CD14-positive monocyte (primary cell): ENCODE data around the gene MARCHF9. TPM values are rescaled to one million over a fixed set of nuclear protein-coding genes. Genes with fewer than 3 reads are reported as not detected.

Experiments
- DNase-seq, 3 donors: peaks; one replicate each; pipeline ENCODE4 v3.0.0-alpha.2; 2011 to 2022
- H2AFZ ChIP-seq: 2 replicates; pipeline ENCODE4 v1.6.0; 2012; ENCODE audit warnings: mild to moderate bottlenecking, low read depth, low read length, inconsistent platforms; ENCODE audit not compliant: insufficient read depth, poor library complexity, severe bottlenecking
- H3K27ac ChIP-seq, 2 donors: 1 replicate in 1 of 2; 2 replicates in 1 of 2; pipeline ENCODE4 v1.5.1; 2012 to 2013; ENCODE audit warnings: low read length in 2 of 2, control low read depth in 1 of 2, inconsistent platforms in 1 of 2, low read depth in 1 of 2, mild to moderate bottlenecking in 1 of 2
- H3K27me3 ChIP-seq, 2 donors: one replicate each; pipeline versions ENCODE4 v1.6.0 to v1.6.1; 2011 to 2013; ENCODE audit warnings: low read length in 2 of 2; ENCODE audit not compliant: control insufficient read depth in 2 of 2, insufficient read depth in 2 of 2
- H3K36me3 ChIP-seq, 2 donors: replicated peaks in 1 of 2; 1 replicate in 1 of 2; 2 replicates in 1 of 2; pipeline versions ENCODE4 v1.5.1 to v1.6.1; 2012 to 2013; ENCODE audit warnings: low read length in 2 of 2, control low read depth in 1 of 2, inconsistent platforms in 1 of 2, mild to moderate bottlenecking in 1 of 2; ENCODE audit not compliant: insufficient read depth in 2 of 2, control insufficient read depth in 1 of 2
- H3K4me1 ChIP-seq, 2 donors: 1 replicate in 1 of 2; 2 replicates in 1 of 2; pipeline versions ENCODE4 v1.5.1 to v1.6.1; 2012 to 2013; ENCODE audit warnings: low read length in 2 of 2, control low read depth in 1 of 2, inconsistent platforms in 1 of 2, mild to moderate bottlenecking in 1 of 2, moderate library complexity in 1 of 2; ENCODE audit not compliant: insufficient read depth in 2 of 2, control insufficient read depth in 1 of 2
- H3K4me2 ChIP-seq: replicated peaks from 2 replicates; pipeline ENCODE3; 2012; ENCODE audit warnings: low read length, moderate library complexity, mild to moderate bottlenecking; ENCODE audit not compliant: poor library complexity, severe bottlenecking; ENCODE audit errors: extremely low read depth
- H3K4me3 ChIP-seq, 3 experiments: fragments of 200-600 bp in 1 of 3; sonication (generic) in 1 of 3; replicated peaks in 1 of 3; 1 replicate in 2 of 3; 2 replicates in 1 of 3; pipeline ENCODE4 v1.5.1; 2011 to 2013; ENCODE audit warnings: low read length in 3 of 3, mild to moderate bottlenecking in 3 of 3, control low read depth in 2 of 3, low read depth in 2 of 3, inconsistent platforms in 1 of 3, moderate library complexity in 1 of 3
- H3K79me2 ChIP-seq: 2 replicates; pipeline ENCODE4 v1.6.0; 2012; ENCODE audit warnings: mild to moderate bottlenecking, control low read depth, inconsistent platforms, low read length, moderate library complexity; ENCODE audit not compliant: insufficient read depth
- H3K9ac ChIP-seq: 2 replicates; pipeline ENCODE4 v1.6.0; 2017; ENCODE audit warnings: low read length, mild to moderate bottlenecking; ENCODE audit not compliant: insufficient read depth, poor library complexity, severe bottlenecking
- H3K9me3 ChIP-seq, 2 donors: replicated peaks in 1 of 2; 1 replicate in 1 of 2; 2 replicates in 1 of 2; pipeline versions ENCODE4 v1.5.1 to v1.6.1; 2012 to 2013; ENCODE audit warnings: low read length in 2 of 2, control low read depth in 1 of 2; ENCODE audit not compliant: control insufficient read depth in 1 of 2, insufficient read depth in 1 of 2
- H4K20me1 ChIP-seq: 2 replicates; pipeline ENCODE4 v1.6.0; 2012; ENCODE audit warnings: mild to moderate bottlenecking, low read length, control low read depth, moderate library complexity; ENCODE audit not compliant: insufficient read depth
- H3K27ac Mint-ChIP-seq, 7 donors: one replicate each; pipeline ENCODE4 v1.8.0; 2020; ENCODE audit warnings: mild to moderate bottlenecking in 7 of 7, mixed read lengths in 7 of 7, moderate library complexity in 6 of 7, inconsistent platforms in 2 of 7
- H3K27me3 Mint-ChIP-seq, 3 donors: one replicate each; pipeline ENCODE4 v1.8.0; 2021 to 2022; ENCODE audit warnings: low read depth in 3 of 3, mild to moderate bottlenecking in 3 of 3, mixed read lengths in 3 of 3, moderate library complexity in 3 of 3, inconsistent platforms in 1 of 3
- H3K36me3 Mint-ChIP-seq, 2 donors: one replicate each; pipeline ENCODE4 v1.8.0; 2020; ENCODE audit warnings: mixed read lengths in 2 of 2, inconsistent platforms in 1 of 2, mild to moderate bottlenecking in 1 of 2
- H3K4me1 Mint-ChIP-seq: one replicate; pipeline ENCODE4 v1.8.0; 2020; ENCODE audit warnings: mild to moderate bottlenecking, mixed read lengths
- H3K4me3 Mint-ChIP-seq, 2 donors: one replicate each; pipeline ENCODE4 v1.8.0; 2020; ENCODE audit warnings: mild to moderate bottlenecking in 2 of 2, mixed read lengths in 2 of 2, moderate library complexity in 1 of 2
- H3K9me3 Mint-ChIP-seq, 7 donors: one replicate each; pipeline ENCODE4 v1.8.0; 2020 to 2022; ENCODE audit warnings: mixed read lengths in 7 of 7, mild to moderate bottlenecking in 6 of 7, moderate library complexity in 6 of 7, inconsistent platforms in 2 of 7
- WGBS: methylation state at CpG from one replicate; pipeline ENCODE4 v1.1.5; 2013; ENCODE audit warnings: missing lambda C conversion rate; ENCODE audit not compliant: insufficient coverage; 5-methylcytosine and 5-hydroxymethylcytosine counted together
- intact Hi-C, 2 donors: fragments of 100-400 bp; cut with micrococcal nuclease; formaldehyde crosslinking; loops; one replicate each; pipeline versions ENCODE4 v1.15.0 to v1.15.1; 2023
- polyA plus RNA-seq, 3 donors: library from polyadenylated mRNA; depleted of rRNA in 1 of 3; unstranded in 2 of 3; stranded (reverse) in 1 of 3; fragments of 300-500 nt in 2 of 3; fragments of >200 nt in 1 of 3; fragmentation: Illumina TruSeq in 2 of 3; gene quantifications; 1 replicate in 2 of 3; 2 replicates in 1 of 3; pipeline ENCODE4 v1.2.3, GENCODE V29; 2012 to 2021
- TF ChIP-seq, protein P1 (sequence below): fragments of 200-600 bp; IDR thresholded peaks from one replicate; pipeline ENCODE4 v1.8.0; 2022; ENCODE audit warnings: antibody characterized with exemption, mild to moderate bottlenecking

The MARCHF9 gene
- polyA plus RNA-seq, 3 donors = 0.14 to 9.5 (median 0.23) TPM

DNA sequence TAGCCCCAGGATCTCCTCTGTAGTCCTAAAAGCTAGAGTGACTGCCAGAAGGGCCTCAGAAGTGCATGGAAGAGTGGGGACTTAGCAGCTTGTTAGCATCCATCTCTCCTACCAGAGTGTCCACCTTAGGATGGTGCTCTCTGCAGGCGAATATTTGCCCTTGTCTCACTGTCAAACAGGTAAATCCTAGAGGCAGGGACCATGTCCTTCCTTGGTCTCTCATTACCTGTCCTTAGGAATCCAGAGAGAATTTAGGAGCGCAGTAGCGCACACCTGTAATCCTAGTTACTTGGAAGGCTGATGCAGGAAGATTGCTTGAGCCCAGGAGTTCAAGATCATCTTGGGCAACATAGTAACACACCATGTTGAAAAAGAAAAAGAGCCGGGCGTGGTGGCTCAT lies 37.8 kb upstream of the MARCHF9 start:
- no peak overlapping the region for H3K4me3 ChIP-seq
- TF ChIP-seq, protein P1, sequence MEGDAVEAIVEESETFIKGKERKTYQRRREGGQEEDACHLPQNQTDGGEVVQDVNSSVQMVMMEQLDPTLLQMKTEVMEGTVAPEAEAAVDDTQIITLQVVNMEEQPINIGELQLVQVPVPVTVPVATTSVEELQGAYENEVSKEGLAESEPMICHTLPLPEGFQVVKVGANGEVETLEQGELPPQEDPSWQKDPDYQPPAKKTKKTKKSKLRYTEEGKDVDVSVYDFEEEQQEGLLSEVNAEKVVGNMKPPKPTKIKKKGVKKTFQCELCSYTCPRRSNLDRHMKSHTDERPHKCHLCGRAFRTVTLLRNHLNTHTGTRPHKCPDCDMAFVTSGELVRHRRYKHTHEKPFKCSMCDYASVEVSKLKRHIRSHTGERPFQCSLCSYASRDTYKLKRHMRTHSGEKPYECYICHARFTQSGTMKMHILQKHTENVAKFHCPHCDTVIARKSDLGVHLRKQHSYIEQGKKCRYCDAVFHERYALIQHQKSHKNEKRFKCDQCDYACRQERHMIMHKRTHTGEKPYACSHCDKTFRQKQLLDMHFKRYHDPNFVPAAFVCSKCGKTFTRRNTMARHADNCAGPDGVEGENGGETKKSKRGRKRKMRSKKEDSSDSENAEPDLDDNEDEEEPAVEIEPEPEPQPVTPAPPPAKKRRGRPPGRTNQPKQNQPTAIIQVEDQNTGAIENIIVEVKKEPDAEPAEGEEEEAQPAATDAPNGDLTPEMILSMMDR = no peak
- H3K79me2 ChIP-seq = peaks cover 2% of the 10 kb centered on the region
- H3K4me1 Mint-ChIP-seq = no peaks in the 10 kb centered on the region
- no peaks in the 10 kb centered on the region for H3K27me3 ChIP-seq
- H3K27ac Mint-ChIP-seq = no peak overlapping the region
- H3K9me3 Mint-ChIP-seq = peaks cover 0 to 2% (median 0%) of the 10 kb centered on the region in 7 donors
- peaks cover 77 to 90% of the 10 kb centered on the region in 2 donors for H3K36me3 Mint-ChIP-seq
- H3K4me2 ChIP-seq = no peak overlapping the region
- 100% methylated on average over 3 of the region's 5 CpGs for WGBS
- intact Hi-C loops = no loop called here
- H3K9ac ChIP-seq = no peak overlapping the region
- no peak overlapping the region for H2AFZ ChIP-seq
- no peak overlapping the region for H3K4me3 Mint-ChIP-seq
- no peaks in the 10 kb centered on the region for H3K4me1 ChIP-seq
- peaks cover 94% of the 10 kb centered on the region in 2 donors for H3K36me3 ChIP-seq
- H3K27ac ChIP-seq = no peak overlapping the region
- H3K27me3 Mint-ChIP-seq = no peaks in the 10 kb centered on the region
- no peak for DNase-seq
- H3K9me3 ChIP-seq = no peaks in the 10 kb centered on the region
- peaks cover 23% of the 10 kb centered on the region for H4K20me1 ChIP-seq

DNA sequence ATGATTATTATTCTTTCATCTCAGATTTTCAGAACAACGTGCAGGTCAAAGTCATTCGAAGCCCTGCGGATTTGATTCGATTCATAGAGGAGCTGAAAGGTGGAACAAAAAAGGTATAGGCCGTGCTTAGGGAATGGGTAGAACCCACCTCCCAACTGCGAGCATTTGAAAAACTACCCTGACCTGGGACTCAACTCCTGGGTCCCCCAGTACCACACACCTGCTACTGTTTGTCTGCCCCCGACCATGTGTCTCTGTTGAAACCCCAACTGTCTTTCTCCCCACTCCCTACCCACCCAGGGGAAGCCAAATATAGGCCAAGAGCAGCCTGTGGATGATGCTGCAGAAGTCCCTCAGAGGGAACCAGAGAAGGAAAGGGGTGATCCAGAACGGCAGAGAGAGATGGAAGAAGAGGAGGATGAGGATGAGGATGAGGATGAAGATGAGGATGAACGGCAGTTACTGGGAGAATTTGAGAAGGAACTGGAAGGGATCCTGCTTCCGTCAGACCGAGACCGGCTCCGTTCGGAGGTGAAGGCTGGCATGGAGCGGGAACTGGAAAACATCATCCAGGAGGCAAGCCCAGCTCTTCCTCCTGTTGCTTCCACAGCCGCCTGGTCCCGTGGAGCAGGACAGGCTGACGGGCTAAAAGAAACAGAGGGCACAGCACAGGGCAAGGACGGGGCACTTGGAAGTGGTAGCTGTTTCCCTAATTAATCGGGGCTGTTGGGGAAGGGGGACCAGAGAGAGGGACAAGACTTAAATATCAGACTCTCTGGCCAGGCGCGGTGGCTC lies 36.9 kb upstream of the MARCHF9 start:
- intact Hi-C loops = no loop called here
- H3K27me3 Mint-ChIP-seq = no peaks in the 10 kb centered on the region
- Histone ChIP-seq H3K79me2 (peaks cover 2% of the 10 kb centered on the region), H4K20me1 (peaks cover 20% of the 10 kb centered on the region), H3K4me2 (no peak overlapping the region), H3K36me3 (peaks cover 85 to 88% of the 10 kb centered on the region in 2 donors), H3K27me3 (no peaks in the 10 kb centered on the region), H3K4me3 (no peak overlapping the region), H3K9me3 (no peaks in the 10 kb centered on the region), H2AFZ (no peak overlapping the region), H3K4me1 (no peaks in the 10 kb centered on the region), H3K9ac (no peak overlapping the region), H3K27ac (no peak overlapping the region)
- H3K36me3 Mint-ChIP-seq = peaks cover 72 to 83% of the 10 kb centered on the region in 2 donors
- TF ChIP-seq, protein P1 = no peak
- DNase-seq = no peak
- WGBS = 96% methylated on average over 13 of the region's 22 CpGs
- peaks cover 0 to 2% (median 0%) of the 10 kb centered on the region in 7 donors for H3K9me3 Mint-ChIP-seq
- H3K4me1 Mint-ChIP-seq = no peaks in the 10 kb centered on the region
- no peak overlapping the region for H3K27ac Mint-ChIP-seq
- no peak overlapping the region for H3K4me3 Mint-ChIP-seq
